Immature natural killer cell (primary cell): ENCODE data around the gene LRRC36. TPM values are rescaled to one million over a fixed set of nuclear protein-coding genes. Genes with fewer than 3 reads are reported as not detected.

Experiments used
- DNase-seq, 3 donors: peaks; one replicate each; pipeline ENCODE4 v3.0.0; 2022; ENCODE audit warnings: mixed read lengths in 1 of 3
- H3K27ac Mint-ChIP-seq, 6 donors: one replicate each; pipeline ENCODE4 v1.8.0; 2020; ENCODE audit warnings: mixed read lengths in 6 of 6, mild to moderate bottlenecking in 5 of 6, inconsistent platforms in 4 of 6, moderate library complexity in 3 of 6
- H3K27me3 Mint-ChIP-seq, 3 donors: one replicate each; pipeline ENCODE4 v1.8.0; 2020 to 2021; ENCODE audit warnings: low read depth in 3 of 3, mild to moderate bottlenecking in 3 of 3, mixed read lengths in 3 of 3, moderate library complexity in 3 of 3, inconsistent platforms in 1 of 3
- H3K36me3 Mint-ChIP-seq, 3 donors: one replicate each; pipeline ENCODE4 v1.8.0; 2020; ENCODE audit warnings: mixed read lengths in 3 of 3, inconsistent platforms in 2 of 3, mild to moderate bottlenecking in 2 of 3
- H3K4me1 Mint-ChIP-seq, 2 donors: one replicate each; pipeline ENCODE4 v1.8.0; 2020; ENCODE audit warnings: inconsistent platforms in 2 of 2, mild to moderate bottlenecking in 2 of 2, mixed read lengths in 2 of 2, moderate library complexity in 1 of 2
- H3K4me3 Mint-ChIP-seq, 5 donors: one replicate each; pipeline ENCODE4 v1.8.0; 2020; ENCODE audit warnings: mild to moderate bottlenecking in 5 of 5, mixed read lengths in 5 of 5, inconsistent platforms in 3 of 5, moderate library complexity in 3 of 5
- H3K9me3 Mint-ChIP-seq, 6 donors: one replicate each; pipeline ENCODE4 v1.8.0; 2020; ENCODE audit warnings: mild to moderate bottlenecking in 6 of 6, mixed read lengths in 6 of 6, inconsistent platforms in 4 of 6, moderate library complexity in 3 of 6
- polyA plus RNA-seq, 3 donors: library from polyadenylated mRNA; unstranded; fragments of 300-500 nt; fragmentation: Illumina TruSeq; gene quantifications; one replicate each; pipeline ENCODE4 v1.2.3, GENCODE V29; 2021

Gene LRRC36
- polyA plus RNA-seq, 3 donors from 2014 or later, result not detected

DNA sequence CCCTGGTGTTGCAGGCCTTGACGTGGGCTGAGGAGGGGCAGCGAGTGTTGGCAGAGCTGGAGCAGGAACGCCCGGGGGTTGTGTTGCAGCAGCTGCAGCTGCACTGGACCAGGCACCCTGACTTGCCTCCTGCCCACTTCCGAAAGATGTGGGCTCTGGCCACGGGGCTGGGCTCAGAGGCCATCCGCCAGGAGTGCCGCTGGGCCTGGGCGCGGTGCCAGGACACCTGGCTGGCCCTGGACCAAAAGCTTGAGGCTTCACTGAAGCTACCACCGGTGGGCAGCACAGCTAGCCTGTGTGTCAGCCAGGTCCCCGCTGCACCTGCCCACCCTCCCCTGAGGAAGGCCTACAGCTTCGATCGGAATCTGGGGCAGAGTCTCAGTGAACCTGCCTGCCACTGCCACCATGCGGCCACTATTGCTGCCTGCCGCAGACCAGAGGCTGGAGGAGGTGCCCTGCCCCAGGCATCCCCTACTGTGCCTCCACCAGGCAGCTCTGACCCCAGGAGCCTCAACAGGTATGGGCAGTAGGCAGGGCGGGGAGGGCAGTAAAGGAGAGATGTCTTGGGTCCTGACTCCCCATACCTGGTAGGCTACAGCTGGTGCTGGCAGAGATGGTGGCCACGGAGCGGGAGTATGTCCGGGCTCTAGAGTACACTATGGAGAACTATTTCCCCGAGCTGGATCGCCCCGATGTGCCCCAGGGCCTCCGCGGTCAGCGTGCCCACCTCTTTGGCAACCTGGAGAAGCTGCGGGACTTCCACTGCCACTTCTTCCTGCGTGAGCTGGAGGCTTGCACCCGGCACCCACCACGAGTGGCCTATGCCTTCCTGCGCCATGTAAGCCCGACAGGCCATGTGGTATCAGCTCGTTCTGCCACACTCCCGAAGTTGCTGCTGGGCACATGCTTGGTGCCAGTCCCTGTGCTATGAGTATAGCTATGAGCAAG, 41.6 kb upstream of the LRRC36 start:
- Mint-ChIP-seq H3K4me3 (no peak overlapping the region), H3K4me1 (peaks cover 12% of the 10 kb centered on the region in 2 donors), H3K36me3 (peaks cover 0 to 4% (median 3%) of the 10 kb centered on the region in 3 donors), H3K9me3 (no peaks in the 10 kb centered on the region), H3K27ac (no peak overlapping the region), H3K27me3 (peaks cover 0 to 5% (median 2%) of the 10 kb centered on the region in 3 donors)
- DNase-seq, result no peak

DNA sequence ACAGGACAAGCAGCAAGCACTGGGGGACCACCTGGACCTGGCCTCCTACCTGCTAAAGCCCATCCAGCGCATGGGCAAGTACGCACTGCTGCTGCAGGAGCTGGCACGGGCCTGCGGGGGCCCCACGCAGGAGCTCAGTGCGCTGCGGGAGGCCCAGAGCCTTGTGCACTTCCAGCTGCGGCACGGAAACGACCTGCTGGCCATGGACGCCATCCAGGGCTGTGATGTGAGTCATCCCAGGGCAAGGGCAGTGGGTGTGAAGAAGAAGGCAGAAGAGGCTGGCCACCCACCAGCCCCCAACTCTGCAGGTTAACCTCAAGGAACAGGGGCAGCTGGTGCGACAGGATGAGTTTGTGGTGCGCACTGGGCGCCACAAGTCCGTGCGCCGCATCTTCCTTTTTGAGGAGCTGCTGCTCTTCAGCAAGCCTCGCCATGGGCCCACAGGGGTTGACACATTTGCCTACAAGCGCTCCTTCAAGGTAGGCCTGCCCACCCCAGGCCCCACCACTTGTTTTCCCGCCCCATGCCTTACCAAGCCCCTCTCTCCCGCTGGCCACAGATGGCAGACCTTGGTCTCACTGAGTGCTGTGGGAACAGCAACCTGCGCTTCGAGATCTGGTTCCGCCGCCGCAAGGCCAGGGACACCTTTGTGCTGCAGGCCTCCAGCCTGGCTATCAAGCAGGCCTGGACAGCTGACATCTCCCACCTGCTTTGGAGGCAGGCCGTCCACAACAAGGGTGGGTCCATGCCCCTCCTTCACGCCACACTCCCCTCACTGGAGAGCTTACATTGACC, 40.0 kb upstream of the LRRC36 start:
- Mint-ChIP-seq H3K27ac (no peak overlapping the region), H3K9me3 (no peaks in the 10 kb centered on the region), H3K27me3 (peaks cover 0 to 5% (median 2%) of the 10 kb centered on the region in 3 donors), H3K36me3 (peaks cover 0 to 4% (median 3%) of the 10 kb centered on the region in 3 donors), H3K4me3 (no peak overlapping the region), H3K4me1 (peaks cover 20 to 21% of the 10 kb centered on the region in 2 donors)
- no peak for DNase-seq

DNA sequence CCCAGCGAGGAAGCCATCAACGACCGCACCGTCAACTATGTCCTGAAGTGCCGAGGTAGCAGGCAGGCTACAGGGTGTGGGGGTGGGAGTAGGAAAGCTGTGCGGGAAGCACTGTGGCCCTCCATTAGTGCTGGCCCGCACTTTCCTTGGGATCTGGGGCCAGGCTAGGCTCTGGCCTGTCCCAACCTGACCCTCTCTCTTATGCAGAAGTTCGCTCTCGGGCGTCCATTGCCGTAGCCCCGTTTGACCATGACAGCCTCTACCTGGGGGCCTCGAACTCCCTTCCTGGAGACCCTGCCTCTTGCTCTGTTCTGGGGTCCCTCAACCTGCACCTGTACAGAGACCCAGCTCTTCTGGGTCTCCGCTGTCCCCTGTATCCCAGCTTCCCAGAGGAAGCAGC, 38.7 kb upstream of the LRRC36 start:
- Mint-ChIP-seq H3K27me3 (peaks cover 0 to 5% (median 2%) of the 10 kb centered on the region in 3 donors), H3K4me1 (peaks cover 20 to 21% of the 10 kb centered on the region in 2 donors), H3K4me3 (no peak overlapping the region), H3K9me3 (no peaks in the 10 kb centered on the region), H3K27ac (no peak overlapping the region), H3K36me3 (peaks cover 0 to 4% (median 3%) of the 10 kb centered on the region in 3 donors)
- DNase-seq, result no peak

DNA sequence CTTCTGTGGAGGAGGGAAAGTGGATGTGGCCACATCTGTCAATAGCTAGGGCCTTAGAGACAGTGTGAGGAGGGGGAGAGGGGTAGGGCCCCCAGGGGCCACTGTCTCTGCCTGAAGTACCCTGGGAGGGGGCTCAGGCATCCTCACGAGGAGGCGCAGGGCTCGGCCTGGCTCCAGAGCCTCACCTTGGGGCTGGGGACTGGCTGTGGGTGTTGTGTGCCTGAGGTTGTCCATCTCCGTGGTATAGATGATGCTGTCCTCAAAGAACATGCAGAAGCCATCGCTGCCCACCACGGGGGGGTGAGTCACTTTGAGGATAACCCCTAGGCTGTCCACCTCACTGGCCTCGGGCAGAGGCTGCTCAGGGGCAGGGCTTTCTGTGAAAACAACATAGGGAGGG, 35.2 kb upstream of the LRRC36 start:
- H3K4me1 Mint-ChIP-seq, result peaks cover 27 to 30% of the 10 kb centered on the region in 2 donors
- H3K27ac Mint-ChIP-seq, result no peak overlapping the region
- H3K27me3 Mint-ChIP-seq, result peaks cover 0 to 5% (median 2%) of the 10 kb centered on the region in 3 donors
- no peak for DNase-seq
- H3K9me3 Mint-ChIP-seq, result no peaks in the 10 kb centered on the region
- H3K4me3 Mint-ChIP-seq, result no peak overlapping the region
- no peaks in the 10 kb centered on the region for H3K36me3 Mint-ChIP-seq

DNA sequence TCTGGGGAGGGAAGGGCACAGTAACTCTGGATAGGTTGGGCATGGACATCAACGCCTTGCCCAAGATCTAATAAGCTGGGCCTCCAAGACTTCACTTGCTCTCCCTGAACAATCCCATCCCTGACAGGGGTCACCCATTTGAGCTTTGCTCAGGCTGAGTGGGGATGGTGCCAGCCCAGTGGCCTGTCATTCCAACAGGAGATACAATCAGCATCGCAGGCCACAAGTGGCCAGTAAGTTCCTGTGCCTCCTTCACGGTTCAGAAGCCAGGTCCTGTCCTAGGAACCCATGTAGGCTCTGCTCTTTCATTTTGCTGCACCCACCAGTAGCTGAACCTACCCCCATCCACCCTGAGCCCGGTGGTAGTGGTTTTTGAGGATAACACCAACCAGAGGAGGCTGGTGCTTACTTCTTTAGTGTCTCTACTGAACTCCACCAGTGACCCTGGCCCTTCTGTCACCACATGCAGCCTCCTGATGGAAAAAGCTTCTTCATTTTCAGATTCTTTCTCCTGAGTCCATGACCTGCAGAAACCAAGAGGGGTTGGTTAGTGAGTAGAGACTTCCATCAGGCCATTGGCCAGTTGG, 32.4 kb upstream of the LRRC36 start:
- DNase-seq, result peak in 2 of 3 donors; percentile 5 to 8
- H3K27ac Mint-ChIP-seq, result no peak overlapping the region

DNA sequence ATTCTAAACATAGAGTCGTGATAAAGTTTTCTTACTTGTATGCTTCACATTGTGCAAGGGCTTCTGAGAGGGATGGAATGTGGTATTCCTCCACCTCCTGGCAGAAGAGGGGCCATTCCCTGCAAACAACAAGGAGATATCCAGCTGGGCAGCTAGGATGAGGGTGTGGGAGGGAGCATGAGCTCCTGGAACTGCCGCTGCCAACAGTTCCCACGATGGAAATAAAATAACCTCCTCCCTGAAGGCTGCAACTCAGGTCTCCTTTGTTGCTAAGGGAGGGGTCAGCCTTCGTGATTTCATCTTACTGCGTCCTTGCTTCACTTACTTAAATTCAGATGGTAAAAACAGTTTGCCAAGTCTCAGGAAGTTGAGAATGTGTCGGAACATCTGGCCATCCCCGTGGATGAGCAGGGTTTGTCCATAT, 31.7 kb upstream of the LRRC36 start:
- Mint-ChIP-seq H3K27me3 (no peaks in the 10 kb centered on the region), H3K27ac (no peak overlapping the region), H3K4me1 (peaks cover 16 to 17% of the 10 kb centered on the region in 2 donors), H3K9me3 (no peaks in the 10 kb centered on the region), H3K36me3 (no peaks in the 10 kb centered on the region), H3K4me3 (no peak overlapping the region)
- DNase-seq, result no peak

More for the DNA sequence above, 32.4 kb upstream of the LRRC36 start:
- Mint-ChIP-seq H3K4me1 (peaks cover 22 to 24% of the 10 kb centered on the region in 2 donors), H3K27me3 (peaks cover 0 to 5% (median 2%) of the 10 kb centered on the region in 3 donors), H3K9me3 (no peaks in the 10 kb centered on the region), H3K36me3 (no peaks in the 10 kb centered on the region), H3K4me3 (no peak overlapping the region)

DNA sequence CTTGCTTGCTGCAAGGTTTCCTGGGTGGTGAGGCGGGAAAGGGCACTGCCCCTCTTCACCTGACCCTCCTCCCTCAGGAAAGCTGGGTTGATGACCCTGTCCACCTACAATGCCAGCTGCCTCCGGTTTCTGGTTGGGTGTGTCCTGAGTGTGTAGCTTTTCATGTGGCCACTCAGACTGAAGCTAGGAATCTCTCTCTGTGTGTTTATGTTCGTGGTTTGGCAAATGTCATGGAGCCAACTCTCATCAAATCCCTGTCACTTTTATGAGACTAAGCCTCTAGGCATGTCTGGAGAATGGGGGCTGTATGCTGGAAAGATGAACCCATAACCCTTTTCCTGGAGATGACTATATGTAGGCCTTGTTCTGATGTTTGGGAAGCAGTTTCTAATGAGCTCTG, 30.2 kb upstream of the LRRC36 start:
- H3K36me3 Mint-ChIP-seq, result no peaks in the 10 kb centered on the region
- no peak for DNase-seq
- no peak overlapping the region for H3K27ac Mint-ChIP-seq
- H3K27me3 Mint-ChIP-seq, result peaks cover 0 to 2% (median 0%) of the 10 kb centered on the region in 3 donors
- H3K4me3 Mint-ChIP-seq, result no peak overlapping the region
- H3K9me3 Mint-ChIP-seq, result no peaks in the 10 kb centered on the region
- H3K4me1 Mint-ChIP-seq, result peaks cover 7 to 8% of the 10 kb centered on the region in 2 donors

DNA sequence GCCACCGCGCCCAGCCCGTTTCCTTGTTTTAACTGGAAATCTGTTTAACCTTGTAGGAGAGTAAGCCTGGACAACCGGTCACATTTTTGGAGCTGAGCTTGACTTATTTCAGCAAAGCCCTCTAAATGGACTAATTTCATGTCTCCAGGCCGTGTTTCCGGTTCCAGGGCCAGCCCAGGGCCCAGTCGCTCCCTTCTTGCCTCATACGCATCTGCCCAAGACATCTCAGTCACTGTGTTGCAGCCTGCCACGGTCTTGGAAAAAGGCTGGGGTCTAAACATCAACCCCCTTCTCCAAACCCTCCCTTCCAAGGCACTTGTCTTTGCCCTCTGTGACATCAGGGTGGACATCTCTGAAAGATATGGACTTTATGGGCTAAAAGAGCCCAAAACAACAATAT, 28.3 kb upstream of the LRRC36 start:
- H3K9me3 Mint-ChIP-seq, result no peaks in the 10 kb centered on the region
- DNase-seq, result no peak
- H3K27me3 Mint-ChIP-seq, result peaks cover 0 to 2% (median 0%) of the 10 kb centered on the region in 3 donors
- H3K27ac Mint-ChIP-seq, result no peak overlapping the region
- peaks cover 7 to 8% of the 10 kb centered on the region in 2 donors for H3K4me1 Mint-ChIP-seq
- no peak overlapping the region for H3K4me3 Mint-ChIP-seq
- H3K36me3 Mint-ChIP-seq, result no peaks in the 10 kb centered on the region

DNA sequence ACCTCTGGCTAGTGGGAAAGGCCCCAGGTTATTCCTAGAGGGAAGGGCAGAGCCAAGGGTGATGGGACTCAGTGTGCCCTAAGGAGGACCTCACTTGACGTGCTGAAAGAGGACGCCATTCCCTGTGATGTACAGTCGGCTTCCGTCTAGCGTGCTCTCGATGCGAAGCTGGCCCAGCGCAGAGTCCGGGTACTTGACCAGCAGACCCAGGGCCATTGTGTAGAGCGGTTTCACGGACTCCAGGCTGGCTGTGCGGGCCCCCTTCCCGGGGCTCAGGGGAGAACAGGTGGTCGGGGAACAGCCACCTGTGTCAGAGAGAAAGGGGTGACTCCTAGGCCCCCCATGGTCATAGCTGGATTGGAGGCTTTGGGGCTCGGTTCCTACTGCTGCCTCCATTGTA, 27.3 kb upstream of the LRRC36 start:
- Mint-ChIP-seq H3K27ac (no peak overlapping the region), H3K9me3 (no peaks in the 10 kb centered on the region), H3K27me3 (peaks cover 0 to 2% (median 0%) of the 10 kb centered on the region in 3 donors), H3K36me3 (no peaks in the 10 kb centered on the region), H3K4me1 (peaks cover 6 to 7% of the 10 kb centered on the region in 2 donors), H3K4me3 (no peak overlapping the region)
- no peak for DNase-seq

DNA sequence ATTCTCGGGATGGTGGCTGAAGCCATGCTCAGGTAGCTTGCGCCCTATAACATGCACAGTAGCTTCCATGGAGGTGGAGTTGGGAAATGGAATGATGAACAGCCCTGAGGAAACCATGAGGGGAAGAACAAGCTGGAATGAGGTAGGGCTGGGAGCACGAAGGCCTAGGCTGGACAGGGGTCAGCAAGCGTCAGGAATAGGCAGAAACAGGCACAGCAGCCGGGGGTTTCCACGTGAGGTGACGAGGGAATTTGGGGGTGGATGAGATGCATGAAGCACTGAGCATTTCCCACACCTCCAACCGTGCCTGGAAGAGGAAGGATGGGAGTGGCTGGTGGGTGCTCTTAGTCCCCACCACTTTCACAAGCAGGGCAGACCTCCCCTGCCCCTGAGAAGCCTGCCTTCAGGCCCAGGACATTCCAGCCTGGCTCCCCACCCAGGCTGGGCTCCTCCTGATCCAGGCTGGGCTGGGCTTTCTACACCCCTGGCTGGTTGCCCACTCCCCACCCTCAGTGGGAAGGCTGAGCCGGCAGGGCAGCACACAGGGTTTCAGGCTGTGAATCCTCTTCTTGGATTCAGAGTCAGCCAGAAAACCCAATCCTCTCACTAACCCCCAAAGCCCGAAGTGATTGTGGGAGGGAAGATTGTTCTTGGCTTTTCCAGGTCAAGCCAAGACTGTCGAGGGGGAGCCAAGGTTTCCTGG, 25.4 kb upstream of the LRRC36 start:
- H3K36me3 Mint-ChIP-seq, result no peaks in the 10 kb centered on the region
- no peaks in the 10 kb centered on the region for H3K4me1 Mint-ChIP-seq
- no peak for DNase-seq
- peaks cover 0 to 6% (median 0%) of the 10 kb centered on the region in 3 donors for H3K27me3 Mint-ChIP-seq
- no peaks in the 10 kb centered on the region for H3K9me3 Mint-ChIP-seq
- no peak overlapping the region for H3K4me3 Mint-ChIP-seq
- H3K27ac Mint-ChIP-seq, result no peak overlapping the region

DNA sequence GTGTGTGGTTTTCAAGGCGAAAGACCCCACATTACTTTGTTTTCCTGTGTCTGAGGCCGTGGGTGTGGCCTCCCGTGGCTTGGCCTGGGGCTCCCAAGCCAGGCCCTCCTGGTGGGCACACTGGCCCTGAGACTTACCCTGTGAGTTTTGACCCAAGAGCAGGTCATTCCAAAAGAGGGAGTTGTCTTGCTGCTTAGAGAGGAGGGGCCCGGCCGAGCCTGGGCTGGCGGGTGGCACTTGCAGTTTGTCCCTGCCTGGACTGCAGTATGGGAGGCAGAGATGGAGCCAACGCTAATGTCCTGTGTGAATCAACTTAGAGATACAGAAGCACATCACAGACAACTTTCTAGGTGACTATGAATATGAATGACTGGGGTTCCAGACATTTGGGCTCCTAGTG, 24.5 kb upstream of the LRRC36 start:
- Mint-ChIP-seq H3K9me3 (no peaks in the 10 kb centered on the region), H3K4me1 (no peaks in the 10 kb centered on the region), H3K4me3 (no peak overlapping the region), H3K27me3 (peaks cover 0 to 8% (median 1%) of the 10 kb centered on the region in 3 donors), H3K27ac (no peak overlapping the region), H3K36me3 (no peaks in the 10 kb centered on the region)
- no peak for DNase-seq

DNA sequence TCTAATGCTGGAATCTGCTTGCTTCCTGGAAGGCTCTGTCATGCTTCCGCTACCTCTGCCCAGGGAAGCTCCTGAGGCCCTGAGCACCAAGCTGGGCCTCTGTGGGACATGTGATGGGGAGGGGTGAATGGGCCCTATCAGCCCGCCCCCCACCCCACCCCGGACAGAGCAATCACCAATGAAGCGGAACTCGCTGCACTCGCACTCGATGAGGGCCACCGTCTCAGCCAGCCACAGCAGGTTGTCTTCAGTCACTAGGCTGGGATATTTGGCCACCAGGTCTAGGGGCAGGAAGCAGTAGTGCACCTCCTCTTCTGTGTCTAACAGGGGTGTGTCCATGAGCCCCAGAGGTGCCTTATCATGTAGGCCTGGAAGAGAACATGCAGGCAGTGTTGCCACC, 23.6 kb upstream of the LRRC36 start:
- H3K4me3 Mint-ChIP-seq, result no peak overlapping the region
- H3K9me3 Mint-ChIP-seq, result no peaks in the 10 kb centered on the region
- H3K27me3 Mint-ChIP-seq, result peaks cover 1 to 8% (median 3%) of the 10 kb centered on the region in 3 donors
- no peak overlapping the region for H3K27ac Mint-ChIP-seq
- H3K36me3 Mint-ChIP-seq, result no peaks in the 10 kb centered on the region
- no peaks in the 10 kb centered on the region for H3K4me1 Mint-ChIP-seq
- DNase-seq, result no peak

DNA sequence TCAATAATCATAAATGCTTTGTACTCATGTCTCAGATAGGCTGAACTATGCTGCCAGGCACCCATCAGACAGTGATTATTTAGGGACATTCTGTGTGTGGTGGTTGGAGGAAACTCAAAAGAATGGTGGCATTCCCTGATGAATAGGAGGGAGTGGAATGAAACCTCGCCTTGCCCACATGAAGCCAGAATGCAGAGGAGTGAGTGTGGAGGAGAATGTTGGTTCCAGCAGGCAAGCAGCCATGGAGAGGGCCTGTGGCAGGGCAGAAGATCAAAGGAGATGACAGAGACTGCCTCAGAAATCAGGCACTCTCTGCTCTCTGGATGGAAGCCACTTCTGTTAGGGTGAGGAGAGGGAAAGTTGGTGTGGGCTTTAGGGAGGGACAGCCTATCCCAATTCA, 22.6 kb upstream of the LRRC36 start:
- Mint-ChIP-seq H3K27me3 (peaks cover 1 to 8% (median 4%) of the 10 kb centered on the region in 3 donors), H3K4me3 (no peak overlapping the region), H3K4me1 (no peaks in the 10 kb centered on the region), H3K36me3 (no peaks in the 10 kb centered on the region), H3K9me3 (peaks cover 0 to 1% (median 0%) of the 10 kb centered on the region in 6 donors), H3K27ac (no peak overlapping the region)
- DNase-seq, result no peak
